GM21723 (cell line): ENCODE results near the gene NUTM2G.
"Not testable (repeated sequence)": the region's sequence is repeated elsewhere in the genome, so short reads cannot be mapped to it uniquely, and the experiment has no call there.

Source experiments
- ATAC-seq: cut with Tn5 transposase; IDR thresholded peaks from one replicate; pipeline ENCODE4 v1.9.1; 2021; ENCODE audit warnings: mild to moderate bottlenecking, moderate library complexity; ENCODE audit not compliant: unreplicated experiment

Gene NUTM2G, protein sequence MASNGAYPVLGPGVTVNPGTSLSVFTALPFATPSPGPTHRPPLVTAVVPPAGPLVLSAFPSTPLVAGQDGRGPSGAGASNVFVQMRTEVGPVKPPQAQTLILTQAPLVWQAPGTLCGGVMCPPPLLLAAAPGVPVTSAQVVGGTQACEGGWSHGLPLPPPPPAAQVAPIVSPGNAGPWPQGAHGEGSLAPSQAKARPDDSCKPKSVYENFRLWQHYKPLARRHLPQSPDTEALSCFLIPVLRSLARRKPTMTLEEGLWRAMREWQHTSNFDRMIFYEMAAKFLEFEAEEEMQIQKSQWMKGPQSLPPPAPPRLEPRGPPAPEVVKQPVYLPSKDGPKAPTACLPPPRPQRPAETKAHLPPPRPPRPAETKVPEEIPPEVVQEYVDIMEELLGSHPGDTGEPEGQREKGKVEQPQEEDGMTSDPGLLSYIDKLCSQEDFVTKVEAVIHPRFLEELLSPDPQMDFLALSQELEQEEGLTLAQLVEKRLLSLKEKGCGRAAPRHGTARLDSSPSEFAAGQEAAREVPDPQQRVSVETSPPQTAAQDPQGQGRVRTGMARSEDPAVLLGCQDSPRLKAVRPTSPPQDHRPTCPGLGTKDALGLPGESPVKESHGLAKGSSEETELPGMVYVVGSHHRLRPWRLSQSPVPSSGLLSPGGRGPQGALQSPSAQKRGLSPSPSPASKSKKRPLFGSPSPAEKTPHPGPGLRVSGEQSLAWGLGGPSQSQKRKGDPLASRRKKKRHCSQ

DNA sequence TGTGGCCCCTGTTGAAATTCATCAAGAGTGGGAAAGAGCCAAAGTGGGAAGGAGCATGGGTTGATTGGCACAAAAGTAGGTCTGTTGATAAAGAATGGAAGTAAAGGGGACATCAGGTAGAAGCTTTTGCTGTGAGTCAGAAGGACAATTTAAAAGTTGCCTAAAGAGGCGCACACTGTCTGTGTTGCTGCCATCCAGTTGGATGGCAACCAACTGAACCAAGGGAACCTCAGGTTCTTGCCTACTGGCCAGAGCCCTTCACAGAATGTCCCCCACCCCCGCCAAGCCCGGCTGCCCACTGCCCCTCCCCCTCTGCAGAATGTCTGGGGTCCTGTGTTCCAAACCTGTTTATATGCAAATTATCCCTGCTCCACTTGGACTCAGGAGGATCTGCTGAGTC, at the start of gene NUTM2G:
TSS of gene NUTM2G (plus strand) at position 301 of the 400 bp plus-strand sequence. CDS start 182 bp downstream, outside the sequence.
- ATAC-seq = not testable (repeated sequence)

DNA sequence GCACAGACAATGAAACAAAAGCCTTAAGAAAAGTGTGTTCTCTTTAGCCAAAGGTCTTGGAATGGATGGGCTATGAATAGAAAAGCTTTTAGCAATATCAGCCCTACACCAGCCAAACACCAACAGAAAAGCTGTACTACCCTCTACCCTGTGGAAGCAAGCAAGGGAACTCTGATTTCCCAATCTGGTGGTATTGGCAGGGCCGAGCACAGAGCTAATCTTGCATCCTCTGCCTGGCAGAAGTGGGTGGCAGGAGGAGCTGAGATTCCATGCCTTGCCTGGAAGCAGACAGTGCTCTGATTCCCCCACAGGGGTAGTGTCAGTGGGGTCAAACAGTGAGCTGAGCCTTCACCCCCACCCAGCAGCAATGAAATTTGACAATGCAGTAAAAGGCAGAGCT, 44.7 kb upstream of the NUTM2G start:
- ATAC-seq = no peak

GRCh38 chr9:96884443-96884842, 44.2 kb upstream of the NUTM2G start:
- ATAC-seq = no peak

GRCh38 chr9:96885424-96885823, 43.2 kb upstream of the NUTM2G start:
- ATAC-seq = no peak

DNA sequence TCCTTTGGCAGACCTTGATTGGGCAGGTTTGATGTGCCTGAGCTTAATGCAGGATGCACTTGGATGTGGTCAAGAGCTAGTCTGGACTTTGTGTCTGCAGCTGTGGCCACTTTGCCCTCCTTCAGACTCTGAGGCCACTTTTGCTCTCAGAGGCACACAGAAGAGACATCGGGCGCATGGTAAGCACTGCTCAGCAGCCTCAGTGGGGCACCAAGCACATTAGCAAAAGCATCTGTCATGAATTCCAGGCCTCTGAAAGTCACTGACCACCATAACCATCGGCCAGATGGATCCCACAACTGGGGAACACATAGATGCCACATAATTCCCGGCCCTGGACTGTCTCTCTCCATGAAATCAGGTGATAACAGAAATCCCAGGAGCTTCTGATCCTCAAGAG, 40.1 kb upstream of the NUTM2G start:
- no peak for ATAC-seq

DNA sequence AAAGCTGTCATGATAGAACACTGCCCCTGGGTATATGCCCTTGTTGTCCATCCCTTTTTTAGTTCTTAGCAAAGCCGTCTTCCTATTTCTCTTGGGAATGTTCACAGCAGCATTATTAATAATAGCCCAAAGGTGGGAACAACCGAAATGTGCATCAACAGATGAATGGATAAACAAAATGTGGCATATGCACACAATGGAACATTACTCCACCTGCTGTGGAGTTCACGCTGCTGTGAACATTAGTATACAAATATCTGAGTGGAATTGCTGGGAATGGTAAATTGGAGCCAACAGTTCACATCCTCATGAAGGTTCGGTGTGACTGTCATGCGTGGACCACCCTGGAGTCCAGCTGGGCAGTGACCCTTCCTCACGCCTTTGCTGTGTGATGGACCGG, 36.5 kb upstream of the NUTM2G start:
- no peak for ATAC-seq

GRCh38 chr9:96900010-96900409, 28.6 kb upstream of the NUTM2G start:
- ATAC-seq = not testable (repeated sequence)

DNA sequence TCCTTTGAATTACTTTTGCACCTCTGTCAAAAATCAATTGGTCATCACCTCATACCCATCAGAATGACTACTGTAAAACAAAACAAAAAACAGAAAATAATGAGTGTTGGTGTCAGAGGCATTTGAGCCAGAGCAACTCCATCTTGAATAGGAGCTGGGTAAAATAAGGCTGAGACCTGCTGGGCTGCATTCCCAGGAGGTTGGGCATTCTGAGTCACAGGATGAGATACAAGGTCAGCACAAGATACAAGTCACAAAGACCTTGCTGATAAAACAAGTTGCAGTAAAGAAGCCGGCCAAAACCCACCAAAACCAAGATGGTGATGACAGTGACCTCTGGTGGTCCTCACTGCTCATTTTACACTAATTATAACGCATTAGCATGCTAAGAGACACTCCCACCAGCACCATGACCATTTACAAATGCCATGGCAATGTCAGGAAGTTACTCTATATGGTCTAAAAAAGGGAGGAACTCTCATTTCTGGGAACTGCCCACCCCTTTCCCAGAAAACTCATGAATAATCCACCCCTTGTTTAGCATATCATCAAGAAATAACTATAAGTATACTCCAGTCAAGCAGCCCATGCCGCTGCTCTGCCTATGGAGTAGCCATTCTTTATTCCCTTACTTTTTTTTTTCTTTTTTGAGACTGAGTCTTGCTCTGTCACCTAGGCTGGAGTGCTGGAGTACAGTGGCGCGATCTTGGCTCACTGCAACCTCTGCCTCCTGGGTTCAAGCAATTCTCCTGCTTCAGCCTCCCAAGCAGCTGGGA, 23.5 kb upstream of the NUTM2G start:
- not testable (repeated sequence) for ATAC-seq

DNA sequence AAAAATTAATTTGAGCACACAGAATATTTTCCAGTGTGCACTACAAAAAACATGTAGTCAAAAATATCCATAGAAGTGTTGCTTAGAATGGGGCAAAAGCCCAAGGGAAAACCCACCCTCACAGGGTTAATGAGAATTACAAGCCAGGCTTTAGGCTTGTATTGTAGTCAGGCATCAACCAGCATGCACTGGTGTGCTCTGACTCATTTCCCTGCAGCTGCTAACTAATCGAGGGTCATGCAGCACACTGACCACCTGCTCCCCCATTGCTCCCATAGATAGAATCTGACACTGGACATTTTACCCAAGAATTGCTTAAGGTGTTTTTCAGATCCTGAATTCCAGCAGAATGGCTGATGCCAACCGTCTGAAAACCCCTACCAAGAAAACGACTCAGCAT, 20.2 kb upstream of the NUTM2G start:
- ATAC-seq = not testable (repeated sequence)

DNA sequence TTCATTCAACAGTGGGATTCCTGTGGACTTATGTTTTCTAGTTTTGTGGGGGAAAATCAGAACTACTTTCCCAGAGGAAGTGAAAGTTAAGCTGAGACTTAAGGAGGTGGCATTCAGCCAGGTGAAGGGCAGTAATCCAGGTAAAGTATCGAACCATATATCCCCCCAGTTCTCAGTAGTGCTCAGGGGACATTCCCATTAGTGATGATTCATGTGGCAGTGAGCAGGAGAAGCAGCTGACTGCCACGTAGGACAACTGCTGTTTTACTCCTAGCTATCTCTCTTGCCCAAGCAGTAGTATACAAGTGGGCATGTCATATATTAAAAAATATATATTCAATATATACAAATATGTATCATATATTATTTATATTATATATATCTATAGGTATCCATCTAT, 13.1 kb upstream of the NUTM2G start:
- ATAC-seq = not testable (repeated sequence)

- ATAC-seq = not testable (repeated sequence)
These were observed 12.1 kb upstream of the NUTM2G start for GRCh38 chr9:96916531-96916930.

DNA sequence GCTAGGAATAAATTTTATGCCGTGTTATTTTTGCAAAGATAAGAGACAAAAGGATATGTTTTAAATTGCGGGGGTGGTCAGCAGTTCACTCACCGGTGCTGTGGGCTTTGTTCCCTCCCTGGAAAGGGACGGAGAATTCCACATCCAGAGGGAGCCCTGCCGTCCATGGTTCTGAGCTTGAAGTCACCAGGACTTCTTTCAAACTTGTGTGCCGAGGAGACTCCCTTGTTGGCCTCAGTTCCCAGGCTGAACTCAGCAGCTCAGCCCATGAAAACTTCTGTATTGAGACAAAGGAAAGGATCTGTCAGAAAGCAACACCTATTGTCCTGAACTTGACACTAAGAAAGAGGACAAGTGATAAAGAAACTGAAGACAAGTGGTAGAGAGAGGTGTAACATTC, 10.1 kb upstream of the NUTM2G start:
- ATAC-seq = not testable (repeated sequence)

DNA sequence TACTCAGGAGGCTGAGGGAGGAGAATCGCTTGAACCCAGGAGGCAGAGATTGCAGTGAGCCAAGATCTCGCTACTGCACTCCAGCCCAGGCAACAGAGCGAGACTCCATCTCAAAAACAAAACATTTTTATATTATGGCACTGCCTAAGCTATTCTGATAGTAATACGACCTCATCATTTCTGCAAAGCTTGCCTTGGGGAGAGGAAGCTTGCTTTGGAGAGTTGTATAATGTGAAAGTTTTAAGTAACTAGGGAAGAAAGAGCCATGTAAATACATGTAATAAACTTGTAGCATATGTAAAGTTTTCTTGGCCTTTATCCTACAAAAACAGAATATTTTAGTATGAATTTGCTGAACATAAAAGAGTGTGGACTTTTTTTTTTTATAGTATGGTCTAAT, 7.8 kb upstream of the NUTM2G start:
- ATAC-seq = not testable (repeated sequence)

- not testable (repeated sequence) for ATAC-seq
These were observed 3.1 kb upstream of the NUTM2G start for GRCh38 chr9:96925587-96925986.

DNA sequence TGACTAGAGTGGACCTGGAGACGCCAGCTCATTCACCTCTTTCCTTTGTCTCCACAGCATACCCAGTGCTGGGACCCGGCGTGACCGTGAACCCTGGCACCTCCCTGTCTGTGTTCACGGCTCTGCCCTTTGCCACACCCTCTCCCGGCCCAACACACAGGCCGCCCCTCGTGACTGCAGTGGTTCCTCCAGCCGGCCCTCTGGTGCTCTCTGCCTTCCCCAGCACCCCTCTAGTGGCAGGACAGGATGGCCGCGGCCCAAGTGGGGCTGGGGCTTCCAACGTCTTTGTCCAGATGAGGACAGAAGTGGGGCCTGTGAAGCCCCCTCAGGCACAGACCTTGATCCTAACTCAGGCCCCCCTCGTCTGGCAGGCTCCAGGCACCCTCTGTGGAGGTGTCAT, 3.0 kb downstream of the NUTM2G start:
- ATAC-seq = not testable (repeated sequence)

- ATAC-seq = not testable (repeated sequence)
These were observed 5.5 kb downstream of the NUTM2G start for GRCh38 chr9:96934097-96934496.

GRCh38 chr9:96934706-96935105, 6.1 kb downstream of the NUTM2G start:
- ATAC-seq = not testable (repeated sequence)

DNA sequence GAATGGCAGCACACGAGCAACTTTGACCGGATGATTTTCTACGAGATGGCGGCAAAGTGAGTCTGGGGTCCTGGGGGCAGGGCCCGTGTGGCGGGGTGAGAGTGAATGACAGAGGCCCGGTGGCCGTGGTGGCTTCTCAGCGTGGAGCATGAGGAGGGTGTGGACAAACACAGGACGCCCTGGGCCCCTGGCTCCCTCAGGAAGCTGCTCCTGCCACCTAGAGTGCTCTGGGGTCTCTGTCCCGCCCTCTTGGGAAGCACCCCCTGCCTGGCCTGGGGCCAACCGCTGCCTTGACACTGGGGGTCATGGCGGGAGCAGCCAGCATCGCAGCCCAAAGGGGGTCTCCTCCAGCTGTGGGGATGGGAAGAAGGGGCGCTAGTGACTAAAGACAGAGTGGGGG, 6.8 kb downstream of the NUTM2G start:
- ATAC-seq = not testable (repeated sequence)

DNA sequence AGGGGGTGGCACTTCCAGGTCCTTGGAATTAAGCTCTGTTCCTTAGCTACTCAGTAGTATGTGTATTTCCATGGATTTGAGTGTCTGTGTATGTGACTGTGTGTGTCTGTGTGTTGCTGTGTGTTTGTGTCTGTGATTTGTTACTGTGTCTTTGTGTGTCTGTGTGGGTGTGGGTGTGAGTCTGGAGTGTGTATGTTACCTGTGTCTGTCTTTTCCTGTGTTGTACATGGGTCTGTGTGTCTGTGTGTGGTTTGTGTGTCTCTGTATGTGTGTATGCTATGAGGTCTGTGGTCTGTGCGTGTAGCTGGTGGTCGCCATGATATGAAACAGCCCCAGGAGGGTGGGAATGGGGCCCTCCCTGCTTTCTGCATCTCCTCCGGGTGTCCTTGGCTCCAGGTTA, 8.8 kb downstream of the NUTM2G start:
- not testable (repeated sequence) for ATAC-seq

- not testable (repeated sequence) for ATAC-seq
These were observed 10.5 kb downstream of the NUTM2G start for GRCh38 chr9:96938957-96939665.

DNA sequence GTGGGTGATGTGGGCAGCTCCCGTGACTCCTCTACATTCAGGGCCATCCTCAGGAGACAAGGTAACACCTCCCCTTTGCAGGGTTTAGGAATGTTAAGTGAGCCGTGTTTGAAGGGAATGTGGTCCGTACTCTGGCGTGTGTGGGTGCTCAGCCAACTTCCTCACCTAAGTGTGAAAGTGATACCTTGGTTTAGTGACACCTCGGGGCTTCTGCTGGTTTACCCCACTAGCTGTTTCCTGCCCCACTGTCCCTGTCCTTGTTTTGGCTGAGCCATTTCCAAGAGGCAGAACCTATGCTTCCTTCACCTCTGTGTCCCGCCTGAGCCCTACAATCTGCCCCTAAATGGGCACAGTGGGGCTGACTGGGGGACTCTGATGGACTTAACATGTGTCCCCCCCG, 12.3 kb downstream of the NUTM2G start:
- ATAC-seq = not testable (repeated sequence)
